Measurements from ENCODE around the gene NDUFC1. TPM values are rescaled to one million over a fixed set of nuclear protein-coding genes. Genes with fewer than 3 reads are reported as not detected.

Gene NDUFC1
- total RNA-seq, 1 experiment from 2014 or later: 61.7 TPM

DNA sequence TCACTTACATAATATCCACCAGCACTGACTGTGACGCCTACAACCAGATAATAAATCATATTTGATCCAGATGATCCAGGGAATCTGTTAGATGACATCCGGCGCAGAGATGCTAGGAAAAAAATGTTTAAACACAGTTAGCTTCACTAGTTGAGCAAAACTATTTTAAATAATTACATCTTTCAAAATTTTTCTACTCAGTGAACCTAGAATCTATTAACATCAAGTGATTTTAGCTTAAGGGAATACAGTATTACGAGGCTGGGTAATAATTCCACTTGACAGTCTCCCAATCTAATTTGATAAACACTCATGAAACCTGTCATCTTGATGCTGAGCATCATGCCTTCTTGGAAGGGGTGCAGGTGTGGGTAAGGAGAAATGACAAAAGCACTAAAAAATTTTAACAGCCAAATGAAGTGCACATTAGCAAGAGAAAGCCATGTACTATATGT lies 27.0 kb downstream of the NDUFC1 start:
- Mint-ChIP-seq H3K9me3 (no peaks in the 10 kb centered on the region), H3K27me3 (ENCODE audit: low read depth) (peaks cover 42% of the 10 kb centered on the region), H3K36me3 (no peaks in the 10 kb centered on the region), H3K27ac (no peak overlapping the region), H3K4me1 (peaks cover 15% of the 10 kb centered on the region), H3K4me3 (no peak overlapping the region)
- no peak for ATAC-seq
- POLR2A ChIA-PET: no interaction called here
- DNase-seq (ENCODE audit: low spot score): no peak
- no peak for TF ChIP-seq ZNF219 (CRISPR knock-in tag; IDR thresholded peaks at IDR 0.05; ENCODE audit: borderline replicate concordance)
- no peak for TF ChIP-seq ZMAT4 (CRISPR knock-in tag; IDR thresholded peaks at IDR 0.05)
- no peak for TF ChIP-seq ZNF532 (CRISPR knock-in tag; IDR thresholded peaks at IDR 0.05; ENCODE audit: borderline replicate concordance)
- TF ChIP-seq ATF3 (CRISPR knock-in tag; conservative IDR thresholded peaks at IDR 0.05): no peak
- TF ChIP-seq ZNF671 (CRISPR knock-in tag; IDR thresholded peaks at IDR 0.05): no peak
- TF ChIP-seq ZNF281 (CRISPR knock-in tag; IDR thresholded peaks at IDR 0.05): no peak
- TF ChIP-seq, protein P1, sequence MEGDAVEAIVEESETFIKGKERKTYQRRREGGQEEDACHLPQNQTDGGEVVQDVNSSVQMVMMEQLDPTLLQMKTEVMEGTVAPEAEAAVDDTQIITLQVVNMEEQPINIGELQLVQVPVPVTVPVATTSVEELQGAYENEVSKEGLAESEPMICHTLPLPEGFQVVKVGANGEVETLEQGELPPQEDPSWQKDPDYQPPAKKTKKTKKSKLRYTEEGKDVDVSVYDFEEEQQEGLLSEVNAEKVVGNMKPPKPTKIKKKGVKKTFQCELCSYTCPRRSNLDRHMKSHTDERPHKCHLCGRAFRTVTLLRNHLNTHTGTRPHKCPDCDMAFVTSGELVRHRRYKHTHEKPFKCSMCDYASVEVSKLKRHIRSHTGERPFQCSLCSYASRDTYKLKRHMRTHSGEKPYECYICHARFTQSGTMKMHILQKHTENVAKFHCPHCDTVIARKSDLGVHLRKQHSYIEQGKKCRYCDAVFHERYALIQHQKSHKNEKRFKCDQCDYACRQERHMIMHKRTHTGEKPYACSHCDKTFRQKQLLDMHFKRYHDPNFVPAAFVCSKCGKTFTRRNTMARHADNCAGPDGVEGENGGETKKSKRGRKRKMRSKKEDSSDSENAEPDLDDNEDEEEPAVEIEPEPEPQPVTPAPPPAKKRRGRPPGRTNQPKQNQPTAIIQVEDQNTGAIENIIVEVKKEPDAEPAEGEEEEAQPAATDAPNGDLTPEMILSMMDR (IDR thresholded peaks at IDR 0.05): no peak
- TF ChIP-seq ZNF416 (CRISPR knock-in tag; IDR thresholded peaks at IDR 0.05): no peak
- TF ChIP-seq ZNF263 (CRISPR knock-in tag; IDR thresholded peaks at IDR 0.05; ENCODE audit: low read depth): no peak
- TF ChIP-seq JAZF1 (CRISPR knock-in tag; IDR thresholded peaks at IDR 0.05): no peak
- TF ChIP-seq MLX (CRISPR knock-in tag; IDR thresholded peaks at IDR 0.05): no peak
- no peak for TF ChIP-seq SMAD4 (CRISPR knock-in tag; IDR thresholded peaks at IDR 0.05)
- no peak for TF ChIP-seq CREB1 (CRISPR knock-in tag; IDR thresholded peaks at IDR 0.05)
- no peak for TF ChIP-seq NR3C1 (CRISPR knock-in tag; conservative IDR thresholded peaks at IDR 0.05; ENCODE audit: low read depth)
- no peak for TF ChIP-seq ZNF512 (CRISPR knock-in tag; IDR thresholded peaks at IDR 0.05; ENCODE audit: borderline replicate concordance)
- TF ChIP-seq, protein P2, sequence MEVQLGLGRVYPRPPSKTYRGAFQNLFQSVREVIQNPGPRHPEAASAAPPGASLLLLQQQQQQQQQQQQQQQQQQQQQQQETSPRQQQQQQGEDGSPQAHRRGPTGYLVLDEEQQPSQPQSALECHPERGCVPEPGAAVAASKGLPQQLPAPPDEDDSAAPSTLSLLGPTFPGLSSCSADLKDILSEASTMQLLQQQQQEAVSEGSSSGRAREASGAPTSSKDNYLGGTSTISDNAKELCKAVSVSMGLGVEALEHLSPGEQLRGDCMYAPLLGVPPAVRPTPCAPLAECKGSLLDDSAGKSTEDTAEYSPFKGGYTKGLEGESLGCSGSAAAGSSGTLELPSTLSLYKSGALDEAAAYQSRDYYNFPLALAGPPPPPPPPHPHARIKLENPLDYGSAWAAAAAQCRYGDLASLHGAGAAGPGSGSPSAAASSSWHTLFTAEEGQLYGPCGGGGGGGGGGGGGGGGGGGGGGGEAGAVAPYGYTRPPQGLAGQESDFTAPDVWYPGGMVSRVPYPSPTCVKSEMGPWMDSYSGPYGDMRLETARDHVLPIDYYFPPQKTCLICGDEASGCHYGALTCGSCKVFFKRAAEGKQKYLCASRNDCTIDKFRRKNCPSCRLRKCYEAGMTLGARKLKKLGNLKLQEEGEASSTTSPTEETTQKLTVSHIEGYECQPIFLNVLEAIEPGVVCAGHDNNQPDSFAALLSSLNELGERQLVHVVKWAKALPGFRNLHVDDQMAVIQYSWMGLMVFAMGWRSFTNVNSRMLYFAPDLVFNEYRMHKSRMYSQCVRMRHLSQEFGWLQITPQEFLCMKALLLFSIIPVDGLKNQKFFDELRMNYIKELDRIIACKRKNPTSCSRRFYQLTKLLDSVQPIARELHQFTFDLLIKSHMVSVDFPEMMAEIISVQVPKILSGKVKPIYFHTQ (CRISPR knock-in tag; IDR thresholded peaks at IDR 0.05): no peak
- TF ChIP-seq, protein P3, sequence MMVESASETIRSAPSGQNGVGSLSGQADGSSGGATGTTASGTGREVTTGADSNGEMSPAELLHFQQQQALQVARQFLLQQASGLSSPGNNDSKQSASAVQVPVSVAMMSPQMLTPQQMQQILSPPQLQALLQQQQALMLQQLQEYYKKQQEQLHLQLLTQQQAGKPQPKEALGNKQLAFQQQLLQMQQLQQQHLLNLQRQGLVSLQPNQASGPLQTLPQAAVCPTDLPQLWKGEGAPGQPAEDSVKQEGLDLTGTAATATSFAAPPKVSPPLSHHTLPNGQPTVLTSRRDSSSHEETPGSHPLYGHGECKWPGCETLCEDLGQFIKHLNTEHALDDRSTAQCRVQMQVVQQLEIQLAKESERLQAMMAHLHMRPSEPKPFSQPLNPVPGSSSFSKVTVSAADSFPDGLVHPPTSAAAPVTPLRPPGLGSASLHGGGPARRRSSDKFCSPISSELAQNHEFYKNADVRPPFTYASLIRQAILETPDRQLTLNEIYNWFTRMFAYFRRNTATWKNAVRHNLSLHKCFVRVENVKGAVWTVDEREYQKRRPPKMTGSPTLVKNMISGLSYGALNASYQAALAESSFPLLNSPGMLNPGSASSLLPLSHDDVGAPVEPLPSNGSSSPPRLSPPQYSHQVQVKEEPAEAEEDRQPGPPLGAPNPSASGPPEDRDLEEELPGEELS (CRISPR knock-in tag; IDR thresholded peaks at IDR 0.05): no peak
- no peak for TF ChIP-seq ESRRA (CRISPR knock-in tag; IDR thresholded peaks at IDR 0.05; ENCODE audit: borderline replicate concordance)
- TF ChIP-seq ZBTB43 (CRISPR knock-in tag; IDR thresholded peaks at IDR 0.05): no peak
- CTCF ChIA-PET: interaction anchor here (2.1 kb wide), 1 partner anchor 20 kb away, joined by 5 read pairs; no protein-coding TSS in a partner anchor

Data from WTC11 (cell line).